Activated CD8-positive, alpha-beta memory T cell treated with anti-CD3 and anti-CD28 coated beads, Interleukin-2, amount 10 ng/mL, durations not matched to agents 7 days and 5 days (primary cell): Measurements from ENCODE around the gene ZDBF2. TPM values are rescaled to one million over a fixed set of nuclear protein-coding genes. Genes with fewer than 3 reads are reported as not detected.
"Not testable (repeated sequence)": the region's sequence is repeated elsewhere in the genome, so short reads cannot be mapped to it uniquely, and the experiment has no call there.

Experiments used
- ATAC-seq: fragments of 150-1000 bp; cut with Tn5 transposase; one replicate; pipeline ENCODE4 v1.10.0; 2021; ENCODE audit warnings: moderate library complexity
- CTCF ChIA-PET: fragments of 350-600 bp; sonication (Branson Sonifier 250); formaldehyde crosslinking; loops from one replicate; lab custom pipeline; 2021; ENCODE audit warnings: antibody characterized with exemption; lab: Charles Lee
- DNase-seq: peaks from one replicate; pipeline ENCODE4 v3.0.0-alpha.2; 2020
- H3K27ac Mint-ChIP-seq: one replicate; pipeline ENCODE4 v1.8.0; 2021; ENCODE audit warnings: mild to moderate bottlenecking, mixed read lengths
- H3K27me3 Mint-ChIP-seq: one replicate; pipeline ENCODE4 v1.8.0; 2021; ENCODE audit warnings: mixed read lengths
- H3K36me3 Mint-ChIP-seq: one replicate; pipeline ENCODE4 v1.8.0; 2021; ENCODE audit warnings: mild to moderate bottlenecking, mixed read lengths
- H3K4me1 Mint-ChIP-seq: one replicate; pipeline ENCODE4 v1.8.0; 2021; ENCODE audit warnings: mixed read lengths
- H3K4me3 Mint-ChIP-seq: one replicate; pipeline ENCODE4 v1.8.0; 2021; ENCODE audit warnings: mild to moderate bottlenecking, moderate library complexity, mixed read lengths
- H3K9me3 Mint-ChIP-seq: one replicate; pipeline ENCODE4 v1.8.0; 2022; ENCODE audit warnings: low read depth, mixed read lengths
- total RNA-seq, 2 experiments: library from RNA; stranded (reverse); gene quantifications; one replicate each; pipeline ENCODE4 v1.2.3, GENCODE V29; 2021

Gene ZDBF2
- total RNA-seq, 2 experiments from 2014 or later, result 6.9 to 9.4 TPM

DNA sequence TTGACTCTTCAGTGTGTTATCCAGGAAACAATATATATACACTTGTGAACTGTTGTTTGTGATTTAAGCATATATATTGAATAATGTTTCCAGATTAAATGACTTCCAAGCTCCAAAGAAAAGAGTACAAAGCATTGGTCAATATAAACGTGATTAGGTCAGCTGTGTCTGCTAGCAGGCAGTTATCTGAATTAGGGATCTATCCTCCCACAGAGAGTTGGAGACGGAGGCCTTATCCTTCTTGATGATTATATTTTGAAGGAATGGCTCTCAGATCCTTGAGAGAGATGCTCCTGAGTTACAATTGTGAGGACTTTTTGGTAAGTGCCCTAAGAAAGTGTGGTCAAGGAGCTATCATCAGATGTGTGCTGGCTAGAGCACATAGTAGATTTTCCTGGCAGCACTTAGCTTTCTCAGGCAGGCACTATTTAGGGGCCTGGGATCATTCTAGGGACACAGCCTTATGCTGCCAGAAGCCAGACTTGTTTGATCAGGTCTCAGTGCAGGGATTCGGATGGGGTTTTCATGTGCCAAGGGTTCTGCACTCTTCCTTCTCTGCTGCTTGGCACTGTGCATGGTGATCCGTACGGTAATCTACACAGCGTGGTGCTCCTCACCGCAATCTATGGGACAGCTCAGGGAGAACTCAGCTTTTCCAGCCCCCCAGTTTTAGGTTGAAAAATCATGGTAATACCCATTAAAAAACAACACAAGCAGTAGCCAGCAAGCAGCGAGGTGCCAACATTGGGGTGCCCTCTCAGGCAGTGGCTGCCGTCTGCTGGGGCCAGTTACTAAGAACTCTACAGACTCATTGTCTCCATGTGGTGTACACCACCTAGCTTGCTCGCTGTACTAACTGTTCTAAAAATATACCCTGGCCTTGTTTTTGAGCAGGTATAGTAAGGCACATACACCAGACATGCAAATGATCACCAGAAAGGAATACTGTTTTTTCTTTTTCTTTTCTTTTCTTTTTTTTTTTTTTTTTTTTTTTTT is 8.0 kb upstream of the ZDBF2 start:
- H3K27me3 Mint-ChIP-seq, result peaks cover 80% of the 10 kb centered on the region
- DNase-seq, result no peak
- H3K4me3 Mint-ChIP-seq, result no peak overlapping the region
- H3K27ac Mint-ChIP-seq, result no peak overlapping the region
- H3K9me3 Mint-ChIP-seq, result no peaks in the 10 kb centered on the region
- no peaks in the 10 kb centered on the region for H3K36me3 Mint-ChIP-seq
- CTCF ChIA-PET, result interaction anchor here (0.7 to 0.9 kb wide), 2 partner anchors 9 to 10 kb away, joined by 3 read pairs; no protein-coding TSS in a partner anchor
- H3K4me1 Mint-ChIP-seq, result no peaks in the 10 kb centered on the region
- no peak for ATAC-seq

GRCh38 chr2:206267567-206267966 is 6.9 kb upstream of the ZDBF2 start:
- CTCF ChIA-PET, result no interaction called here
- no peak overlapping the region for H3K27ac Mint-ChIP-seq
- no peaks in the 10 kb centered on the region for H3K36me3 Mint-ChIP-seq
- H3K27me3 Mint-ChIP-seq, result peaks cover 77% of the 10 kb centered on the region
- no peaks in the 10 kb centered on the region for H3K4me1 Mint-ChIP-seq
- no peak overlapping the region for H3K4me3 Mint-ChIP-seq
- DNase-seq (no peak), ATAC-seq (no peak)
- H3K9me3 Mint-ChIP-seq, result no peaks in the 10 kb centered on the region

GRCh38 chr2:206271065-206271464 is 3.4 kb upstream of the ZDBF2 start:
- no peaks in the 10 kb centered on the region for H3K36me3 Mint-ChIP-seq
- no peaks in the 10 kb centered on the region for H3K9me3 Mint-ChIP-seq
- CTCF ChIA-PET, result no interaction called here
- H3K27ac Mint-ChIP-seq, result no peak overlapping the region
- peaks cover 14% of the 10 kb centered on the region for H3K4me1 Mint-ChIP-seq
- DNase-seq (no peak), ATAC-seq (no peak)
- H3K27me3 Mint-ChIP-seq, result peaks cover 68% of the 10 kb centered on the region
- H3K4me3 Mint-ChIP-seq, result no peak overlapping the region

DNA sequence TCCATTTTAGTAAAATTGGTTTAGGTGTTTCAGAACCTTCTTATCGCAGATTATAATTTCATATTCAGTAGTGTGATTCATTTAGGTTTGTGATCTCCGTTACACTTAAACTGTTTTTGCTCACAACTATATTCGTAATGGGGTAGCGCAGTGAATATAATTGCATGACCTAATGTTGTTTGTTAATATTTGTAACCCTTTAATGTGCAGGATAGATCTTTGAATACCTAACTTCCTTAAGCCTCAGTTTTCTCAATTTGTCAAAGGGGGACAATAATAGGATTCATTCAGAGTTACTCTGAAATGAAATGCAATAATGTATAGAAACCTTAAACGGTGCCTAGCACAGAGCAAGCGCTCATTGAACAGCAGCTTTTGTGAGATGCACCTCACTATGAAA is 558 bp upstream of the ZDBF2 start:
- no peaks in the 10 kb centered on the region for H3K9me3 Mint-ChIP-seq
- H3K27me3 Mint-ChIP-seq, result peaks cover 62% of the 10 kb centered on the region
- DNase-seq (no peak), ATAC-seq (no peak)
- H3K4me3 Mint-ChIP-seq, result peak overlapping the region; percentile 72
- CTCF ChIA-PET, result interaction anchor here (0.7 kb wide), 1 partner anchor 15 kb away, joined by 3 read pairs; no protein-coding TSS in a partner anchor
- H3K27ac Mint-ChIP-seq, result peak overlapping the region; percentile 78
- H3K36me3 Mint-ChIP-seq, result no peaks in the 10 kb centered on the region
- H3K4me1 Mint-ChIP-seq, result peaks cover 19% of the 10 kb centered on the region

GRCh38 chr2:206275312-206276055 is 1.0 kb downstream of the ZDBF2 start:
- CTCF ChIA-PET, result interaction anchor here (0.7 to 1.5 kb wide), 2 partner anchors 9 to 16 kb away, joined by 3 read pairs; no protein-coding TSS in a partner anchor
- peak overlapping the region; percentile 83 for H3K4me3 Mint-ChIP-seq

DNA sequence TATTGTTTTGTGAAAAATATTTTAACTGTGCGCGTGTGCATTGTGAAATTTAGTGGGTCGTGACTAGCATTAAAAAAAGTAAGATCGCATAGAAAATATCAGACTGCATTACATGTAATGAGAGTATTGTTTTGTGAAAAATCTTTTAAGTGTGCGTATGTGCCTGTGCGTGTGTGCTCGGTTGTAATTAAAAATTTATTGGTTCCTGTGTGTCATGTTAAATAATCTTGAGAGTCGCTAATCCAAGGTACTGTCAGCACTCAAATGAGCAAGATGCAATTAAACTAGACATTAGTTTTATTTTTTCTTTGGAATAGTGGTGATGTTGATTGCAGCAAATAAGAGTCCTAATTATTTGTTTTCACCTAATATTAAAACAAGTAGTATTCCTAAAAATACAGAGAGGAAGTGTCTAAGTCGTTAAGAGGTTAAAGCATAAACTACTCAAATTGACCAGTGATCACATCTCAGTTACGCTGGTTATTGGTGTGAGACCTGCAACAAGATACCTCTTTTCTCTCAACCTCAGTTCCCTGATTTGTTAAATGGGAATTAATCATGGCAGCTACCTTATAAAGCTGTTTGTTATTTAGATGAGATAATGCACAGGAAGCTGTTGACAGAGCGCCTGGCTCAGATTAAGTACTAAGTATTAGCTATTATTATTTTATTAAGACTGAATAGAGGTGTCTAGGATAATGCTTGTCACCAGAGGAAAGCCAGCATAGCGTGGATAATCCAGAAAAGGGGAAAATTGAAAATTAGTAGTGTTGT is 1.9 kb downstream of the ZDBF2 start:
- Mint-ChIP-seq H3K27me3 (peaks cover 47% of the 10 kb centered on the region), H3K36me3 (no peaks in the 10 kb centered on the region), H3K4me3 (peak overlapping the region; percentile 83), H3K4me1 (peaks cover 19% of the 10 kb centered on the region), H3K27ac (peak overlapping the region; percentile 86), H3K9me3 (no peaks in the 10 kb centered on the region)
- CTCF ChIA-PET, result interaction anchor here (1.5 kb wide), 1 partner anchor 10 kb away, joined by 3 read pairs; no protein-coding TSS in a partner anchor
- DNase-seq (no peak), ATAC-seq (no peak)

More at GRCh38 chr2:206275312-206276055, 1.0 kb downstream of the ZDBF2 start:
- H3K27ac Mint-ChIP-seq, result peak overlapping the region; percentile 86
- H3K9me3 Mint-ChIP-seq, result no peaks in the 10 kb centered on the region
- ATAC-seq (peak; percentile 37), DNase-seq (peak; percentile 44)
- H3K27me3 Mint-ChIP-seq, result peaks cover 55% of the 10 kb centered on the region
- H3K4me1 Mint-ChIP-seq, result peaks cover 19% of the 10 kb centered on the region
- no peaks in the 10 kb centered on the region for H3K36me3 Mint-ChIP-seq

GRCh38 chr2:206277503-206277902 is 3.0 kb downstream of the ZDBF2 start:
- H3K4me1 Mint-ChIP-seq, result peaks cover 19% of the 10 kb centered on the region
- no peak overlapping the region for H3K4me3 Mint-ChIP-seq
- no peak overlapping the region for H3K27ac Mint-ChIP-seq
- H3K9me3 Mint-ChIP-seq, result no peaks in the 10 kb centered on the region
- peaks cover 6% of the 10 kb centered on the region for H3K36me3 Mint-ChIP-seq
- peaks cover 40% of the 10 kb centered on the region for H3K27me3 Mint-ChIP-seq
- CTCF ChIA-PET, result no interaction called here
- no peak for ATAC-seq
- DNase-seq, result no peak

GRCh38 chr2:206282746-206283145 is 8.3 kb downstream of the ZDBF2 start:
- no peaks in the 10 kb centered on the region for H3K4me1 Mint-ChIP-seq
- peaks cover 32% of the 10 kb centered on the region for H3K36me3 Mint-ChIP-seq
- H3K27ac Mint-ChIP-seq, result no peak overlapping the region
- ATAC-seq (no peak), DNase-seq (no peak)
- no peak overlapping the region for H3K4me3 Mint-ChIP-seq
- H3K9me3 Mint-ChIP-seq, result peaks cover 2% of the 10 kb centered on the region
- peaks cover 6% of the 10 kb centered on the region for H3K27me3 Mint-ChIP-seq
- CTCF ChIA-PET, result no interaction called here

DNA sequence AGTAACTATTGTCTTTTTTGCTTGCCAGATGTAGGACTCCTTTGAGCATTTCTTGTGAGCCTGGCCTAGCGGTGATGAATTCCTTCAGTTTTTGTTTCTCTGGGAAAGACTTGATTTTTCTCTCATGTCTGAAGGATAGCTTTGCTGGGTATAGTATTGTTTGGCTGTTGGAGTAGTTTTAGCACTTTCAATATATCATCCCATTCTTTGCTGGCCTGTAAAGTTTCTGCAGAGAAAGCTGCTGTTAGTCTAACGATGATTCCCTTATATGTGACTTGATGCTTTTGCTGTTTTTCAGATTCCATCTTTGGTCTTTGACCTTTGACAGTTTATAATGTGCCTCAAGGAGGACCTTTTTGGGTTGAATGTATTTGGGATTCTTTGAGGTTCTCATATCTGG is 12.7 kb downstream of the ZDBF2 start:
- H3K36me3 Mint-ChIP-seq, result peaks cover 48% of the 10 kb centered on the region
- H3K9me3 Mint-ChIP-seq, result peaks cover 2% of the 10 kb centered on the region
- no peaks in the 10 kb centered on the region for H3K27me3 Mint-ChIP-seq
- CTCF ChIA-PET, result no interaction called here
- DNase-seq (no peak), ATAC-seq (no peak)
- H3K4me1 Mint-ChIP-seq, result no peaks in the 10 kb centered on the region
- no peak overlapping the region for H3K4me3 Mint-ChIP-seq
- H3K27ac Mint-ChIP-seq, result no peak overlapping the region

GRCh38 chr2:206289391-206289790 is 14.9 kb downstream of the ZDBF2 start:
- Mint-ChIP-seq H3K9me3 (peaks cover 2% of the 10 kb centered on the region), H3K4me3 (no peak overlapping the region), H3K27ac (no peak overlapping the region), H3K4me1 (no peaks in the 10 kb centered on the region), H3K27me3 (no peaks in the 10 kb centered on the region), H3K36me3 (peaks cover 38% of the 10 kb centered on the region)
- ATAC-seq (no peak), DNase-seq (no peak)
- CTCF ChIA-PET, result interaction anchor here (1.0 kb wide), 1 partner anchor 16 kb away, joined by 3 read pairs; no protein-coding TSS in a partner anchor

GRCh38 chr2:206296128-206296527 is 21.7 kb downstream of the ZDBF2 start:
- peaks cover 6% of the 10 kb centered on the region for H3K36me3 Mint-ChIP-seq
- H3K4me1 Mint-ChIP-seq, result no peaks in the 10 kb centered on the region
- ATAC-seq, result no peak

GRCh38 chr2:206299608-206300007 is 25.1 kb downstream of the ZDBF2 start:
- H3K36me3 Mint-ChIP-seq, result peaks cover 11% of the 10 kb centered on the region
- H3K4me3 Mint-ChIP-seq, H3K27ac Mint-ChIP-seq, H3K27me3 Mint-ChIP-seq, CTCF ChIA-PET, H3K9me3 Mint-ChIP-seq, ATAC-seq, H3K4me1 Mint-ChIP-seq, DNase-seq: not testable (repeated sequence)

More at GRCh38 chr2:206296128-206296527, 21.7 kb downstream of the ZDBF2 start:
- CTCF ChIA-PET, result no interaction called here
- no peak for DNase-seq
- Mint-ChIP-seq H3K27ac (no peak overlapping the region), H3K4me3 (no peak overlapping the region), H3K27me3 (no peaks in the 10 kb centered on the region), H3K9me3 (no peaks in the 10 kb centered on the region)
